Activated naive CD8-positive, alpha-beta T cell treated with anti-CD3 and anti-CD28 coated beads for 36 hours (primary cell): ENCODE results near the gene ADAMTS12. TPM values are rescaled to one million over a fixed set of nuclear protein-coding genes. Genes with fewer than 3 reads are reported as not detected.
"Not testable (repeated sequence)": the region's sequence is repeated elsewhere in the genome, so short reads cannot be mapped to it uniquely, and the experiment has no call there.

ENCODE experiments used
- DNase-seq: peaks from one replicate; pipeline ENCODE4 v3.0.0; 2021
- H3K27ac Mint-ChIP-seq: one replicate; pipeline ENCODE4 v1.8.0; 2022; ENCODE audit warnings: mild to moderate bottlenecking, moderate library complexity, mixed read lengths
- H3K27me3 Mint-ChIP-seq: one replicate; pipeline ENCODE4 v1.8.0; 2022; ENCODE audit warnings: mild to moderate bottlenecking, mixed read lengths
- H3K36me3 Mint-ChIP-seq: one replicate; pipeline ENCODE4 v1.8.0; 2021; ENCODE audit warnings: mild to moderate bottlenecking, mixed read lengths
- H3K4me1 Mint-ChIP-seq: one replicate; pipeline ENCODE4 v1.8.0; 2021; ENCODE audit warnings: mixed read lengths
- H3K4me3 Mint-ChIP-seq: one replicate; pipeline ENCODE4 v1.8.0; 2022; ENCODE audit warnings: mild to moderate bottlenecking, moderate library complexity, mixed read lengths
- H3K9me3 Mint-ChIP-seq: one replicate; pipeline ENCODE4 v1.8.0; 2022; ENCODE audit warnings: mixed read lengths
- total RNA-seq, 2 experiments: library from RNA; stranded (reverse); gene quantifications; one replicate each; pipeline ENCODE4 v1.2.3, GENCODE V29; 2021

Gene ADAMTS12
- total RNA-seq, 2 experiments from 2014 or later = not detected

- Mint-ChIP-seq H3K36me3 (no peaks in the 10 kb centered on the region), H3K27me3 (peaks cover 36% of the 10 kb centered on the region), H3K27ac (no peak overlapping the region), H3K4me3 (no peak overlapping the region), H3K9me3 (no peaks in the 10 kb centered on the region), H3K4me1 (peaks cover 6% of the 10 kb centered on the region)
- no peak for DNase-seq
These were observed 4.5 kb downstream of the ADAMTS12 start for GRCh38 chr5:33887268-33887667.

GRCh38 chr5:33886283-33886682, 5.5 kb downstream of the ADAMTS12 start:
- H3K9me3 Mint-ChIP-seq = no peaks in the 10 kb centered on the region

GRCh38 chr5:33885679-33886078, 6.1 kb downstream of the ADAMTS12 start:
- Mint-ChIP-seq H3K9me3 (no peaks in the 10 kb centered on the region), H3K4me3 (no peak overlapping the region), H3K27me3 (peaks cover 23% of the 10 kb centered on the region), H3K36me3 (no peaks in the 10 kb centered on the region), H3K27ac (no peak overlapping the region), H3K4me1 (no peaks in the 10 kb centered on the region)
- no peak for DNase-seq

More at GRCh38 chr5:33886283-33886682, 5.5 kb downstream of the ADAMTS12 start:
- Mint-ChIP-seq H3K4me3 (no peak overlapping the region), H3K27me3 (peaks cover 29% of the 10 kb centered on the region), H3K36me3 (no peaks in the 10 kb centered on the region), H3K27ac (no peak overlapping the region), H3K4me1 (peaks cover 2% of the 10 kb centered on the region)
- DNase-seq = no peak

GRCh38 chr5:33883482-33883881, 8.3 kb downstream of the ADAMTS12 start:
- Mint-ChIP-seq H3K27me3 (peaks cover 4% of the 10 kb centered on the region), H3K4me3 (no peak overlapping the region), H3K4me1 (no peaks in the 10 kb centered on the region), H3K27ac (no peak overlapping the region), H3K9me3 (no peaks in the 10 kb centered on the region), H3K36me3 (no peaks in the 10 kb centered on the region)
- DNase-seq = no peak

GRCh38 chr5:33880319-33880718, 11.5 kb downstream of the ADAMTS12 start:
- H3K27me3 Mint-ChIP-seq = no peaks in the 10 kb centered on the region
- H3K4me3 Mint-ChIP-seq = no peak overlapping the region
- H3K27ac Mint-ChIP-seq = no peak overlapping the region
- no peaks in the 10 kb centered on the region for H3K4me1 Mint-ChIP-seq
- no peak for DNase-seq
- H3K36me3 Mint-ChIP-seq = no peaks in the 10 kb centered on the region
- H3K9me3 Mint-ChIP-seq = peaks cover 3% of the 10 kb centered on the region

- DNase-seq = no peak
- H3K27ac Mint-ChIP-seq = no peak overlapping the region
- H3K4me1 Mint-ChIP-seq = no peaks in the 10 kb centered on the region
- no peaks in the 10 kb centered on the region for H3K27me3 Mint-ChIP-seq
- H3K9me3 Mint-ChIP-seq = peaks cover 9% of the 10 kb centered on the region
- H3K4me3 Mint-ChIP-seq = no peak overlapping the region
- no peaks in the 10 kb centered on the region for H3K36me3 Mint-ChIP-seq
These were observed 14.3 kb downstream of the ADAMTS12 start for GRCh38 chr5:33877449-33877848.

GRCh38 chr5:33867241-33867640, 24.5 kb downstream of the ADAMTS12 start:
- DNase-seq = no peak
- Mint-ChIP-seq H3K27me3 (no peaks in the 10 kb centered on the region), H3K36me3 (peaks cover 5% of the 10 kb centered on the region), H3K4me1 (no peaks in the 10 kb centered on the region), H3K27ac (no peak overlapping the region), H3K9me3 (peaks cover 22% of the 10 kb centered on the region), H3K4me3 (no peak overlapping the region)

GRCh38 chr5:33859177-33859576, 32.6 kb downstream of the ADAMTS12 start:
- peak; percentile 13 for DNase-seq
- peaks cover 17% of the 10 kb centered on the region for H3K4me1 Mint-ChIP-seq
- not testable (repeated sequence) for H3K27me3 Mint-ChIP-seq, H3K36me3 Mint-ChIP-seq, H3K9me3 Mint-ChIP-seq, H3K4me3 Mint-ChIP-seq, H3K27ac Mint-ChIP-seq

- no peak for DNase-seq
- Mint-ChIP-seq H3K4me1 (peaks cover 17% of the 10 kb centered on the region), H3K27me3 (no peaks in the 10 kb centered on the region), H3K36me3 (no peaks in the 10 kb centered on the region), H3K27ac (no peak overlapping the region), H3K4me3 (no peak overlapping the region), H3K9me3 (no peaks in the 10 kb centered on the region)
These were observed 34.8 kb downstream of the ADAMTS12 start for GRCh38 chr5:33857037-33857436.

GRCh38 chr5:33855396-33855795, 36.4 kb downstream of the ADAMTS12 start:
- H3K9me3 Mint-ChIP-seq = no peaks in the 10 kb centered on the region
- no peak overlapping the region for H3K4me3 Mint-ChIP-seq
- H3K27ac Mint-ChIP-seq = no peak overlapping the region
- H3K4me1 Mint-ChIP-seq = peaks cover 11% of the 10 kb centered on the region
- no peak for DNase-seq
- no peaks in the 10 kb centered on the region for H3K36me3 Mint-ChIP-seq
- no peaks in the 10 kb centered on the region for H3K27me3 Mint-ChIP-seq

GRCh38 chr5:33854733-33855151, 37.0 kb downstream of the ADAMTS12 start:
- no peaks in the 10 kb centered on the region for H3K27me3 Mint-ChIP-seq
- H3K4me3 Mint-ChIP-seq = no peak overlapping the region
- DNase-seq = no peak
- no peaks in the 10 kb centered on the region for H3K9me3 Mint-ChIP-seq
- H3K4me1 Mint-ChIP-seq = peaks cover 17% of the 10 kb centered on the region
- H3K27ac Mint-ChIP-seq = no peak overlapping the region
- no peaks in the 10 kb centered on the region for H3K36me3 Mint-ChIP-seq

GRCh38 chr5:33852837-33853236, 39.0 kb downstream of the ADAMTS12 start:
- Mint-ChIP-seq H3K27ac (no peak overlapping the region), H3K9me3 (no peaks in the 10 kb centered on the region), H3K4me3 (no peak overlapping the region), H3K36me3 (no peaks in the 10 kb centered on the region), H3K27me3 (no peaks in the 10 kb centered on the region), H3K4me1 (peaks cover 13% of the 10 kb centered on the region)
- no peak for DNase-seq

GRCh38 chr5:33852319-33852718, 39.5 kb downstream of the ADAMTS12 start:
- DNase-seq = no peak
- Mint-ChIP-seq H3K27me3 (no peaks in the 10 kb centered on the region), H3K36me3 (no peaks in the 10 kb centered on the region), H3K9me3 (no peaks in the 10 kb centered on the region), H3K4me3 (no peak overlapping the region), H3K27ac (no peak overlapping the region), H3K4me1 (peaks cover 13% of the 10 kb centered on the region)

- Mint-ChIP-seq H3K9me3 (no peaks in the 10 kb centered on the region), H3K27me3 (no peaks in the 10 kb centered on the region), H3K4me1 (peaks cover 10% of the 10 kb centered on the region), H3K27ac (peak overlapping the region; percentile 50), H3K36me3 (no peaks in the 10 kb centered on the region), H3K4me3 (no peak overlapping the region)
- DNase-seq = peak; percentile 54
These were observed 41.6 kb downstream of the ADAMTS12 start for GRCh38 chr5:33850100-33850594.

- Mint-ChIP-seq H3K4me1 (peaks cover 10% of the 10 kb centered on the region), H3K9me3 (peaks cover 3% of the 10 kb centered on the region), H3K27me3 (no peaks in the 10 kb centered on the region), H3K36me3 (peaks cover 3% of the 10 kb centered on the region), H3K27ac (no peak overlapping the region), H3K4me3 (no peak overlapping the region)
- DNase-seq = no peak
These were observed 43.2 kb downstream of the ADAMTS12 start for GRCh38 chr5:33848554-33848953.

- H3K27me3 Mint-ChIP-seq = no peaks in the 10 kb centered on the region
These were observed 44.9 kb downstream of the ADAMTS12 start for GRCh38 chr5:33846851-33847250.

More at GRCh38 chr5:33846851-33847250, 44.9 kb downstream of the ADAMTS12 start:
- Mint-ChIP-seq H3K27ac (no peak overlapping the region), H3K4me3 (no peak overlapping the region), H3K36me3 (peaks cover 4% of the 10 kb centered on the region), H3K9me3 (peaks cover 3% of the 10 kb centered on the region), H3K4me1 (peaks cover 11% of the 10 kb centered on the region)
- DNase-seq = no peak
